ENCODE results near the gene RNF8.

DNA sequence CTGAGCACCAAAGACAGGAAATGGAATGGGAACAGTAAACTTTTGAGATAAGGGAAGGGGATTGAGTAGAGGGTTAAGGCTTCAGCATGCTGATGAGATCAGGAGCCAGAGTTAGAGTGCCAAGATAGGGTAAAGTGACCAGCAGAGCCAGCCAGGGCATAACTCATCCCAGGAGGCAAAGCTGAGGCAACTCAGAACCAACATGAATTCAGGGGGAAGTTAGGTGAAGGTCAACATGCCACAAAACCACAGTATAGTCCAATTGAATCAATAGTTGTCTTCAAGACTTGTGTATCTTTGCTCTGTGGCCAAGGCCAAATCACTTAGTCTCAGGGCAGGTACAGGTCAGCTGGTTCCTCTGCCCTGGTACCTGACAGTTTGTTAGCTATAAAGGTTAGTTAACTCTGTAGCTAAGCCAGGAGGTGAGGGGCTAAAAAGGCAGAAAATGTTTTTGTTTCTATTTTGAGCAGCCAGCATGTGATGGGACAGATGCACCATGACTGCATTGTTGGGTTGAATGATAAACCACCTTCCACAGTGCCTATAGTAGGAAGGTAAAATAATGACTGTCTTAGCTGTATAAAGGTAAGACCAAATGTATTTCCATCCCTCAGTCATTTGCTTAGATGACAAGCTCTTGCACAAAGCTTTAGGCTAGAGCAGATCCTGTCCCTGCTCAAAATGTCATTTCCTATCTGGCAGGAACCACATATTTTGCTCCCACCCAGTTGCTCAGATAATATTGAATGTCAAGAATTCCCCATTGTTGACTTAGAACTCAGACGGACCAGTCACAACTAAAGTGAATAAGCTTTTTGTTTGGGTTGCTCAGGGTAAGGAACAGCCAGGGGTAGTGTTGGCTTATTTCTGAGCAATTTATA, 15.8 kb downstream of the RNF8 start:
- TF ChIP-seq, protein P1, sequence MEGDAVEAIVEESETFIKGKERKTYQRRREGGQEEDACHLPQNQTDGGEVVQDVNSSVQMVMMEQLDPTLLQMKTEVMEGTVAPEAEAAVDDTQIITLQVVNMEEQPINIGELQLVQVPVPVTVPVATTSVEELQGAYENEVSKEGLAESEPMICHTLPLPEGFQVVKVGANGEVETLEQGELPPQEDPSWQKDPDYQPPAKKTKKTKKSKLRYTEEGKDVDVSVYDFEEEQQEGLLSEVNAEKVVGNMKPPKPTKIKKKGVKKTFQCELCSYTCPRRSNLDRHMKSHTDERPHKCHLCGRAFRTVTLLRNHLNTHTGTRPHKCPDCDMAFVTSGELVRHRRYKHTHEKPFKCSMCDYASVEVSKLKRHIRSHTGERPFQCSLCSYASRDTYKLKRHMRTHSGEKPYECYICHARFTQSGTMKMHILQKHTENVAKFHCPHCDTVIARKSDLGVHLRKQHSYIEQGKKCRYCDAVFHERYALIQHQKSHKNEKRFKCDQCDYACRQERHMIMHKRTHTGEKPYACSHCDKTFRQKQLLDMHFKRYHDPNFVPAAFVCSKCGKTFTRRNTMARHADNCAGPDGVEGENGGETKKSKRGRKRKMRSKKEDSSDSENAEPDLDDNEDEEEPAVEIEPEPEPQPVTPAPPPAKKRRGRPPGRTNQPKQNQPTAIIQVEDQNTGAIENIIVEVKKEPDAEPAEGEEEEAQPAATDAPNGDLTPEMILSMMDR (IDR thresholded peaks at IDR 0.05) = no peak
- TF ChIP-seq POLR2A (IDR thresholded peaks at IDR 0.05) = no peak

All from heart left ventricle (tissue), 13 donors.